Non-pigmented ciliary epithelial cell (primary cell): ENCODE measurements around the gene KLK6.

ENCODE experiments used
- DNase-seq: peaks from one replicate; pipeline ENCODE4 v3.0.0-alpha.2; 2010; ENCODE audit warnings: low read depth

KLK6 gene

GRCh38 chr19:50910722-50911121 lies 58.7 kb downstream of the KLK6 start:
- DNase-seq: no peak

GRCh38 chr19:50909240-50910070 lies 59.9 kb downstream of the KLK6 start:
- no peak for DNase-seq
